ENCODE results near the gene MRGPRD. TPM values are rescaled to one million over a fixed set of nuclear protein-coding genes. Genes with fewer than 3 reads are reported as not detected.

The MRGPRD gene
- total and polyA plus RNA-seq, 4 donors: not detected

- H3K27me3 ChIP-seq (ENCODE audit: control insufficient read depth in 4 of 4, insufficient read depth in 4 of 4, low read length in 3 of 4): no peaks in the 10 kb centered on the region
- no peak overlapping the region for H3K4me3 ChIP-seq (ENCODE audit: low read depth in 1 of 3, low read length in 3 of 3)
- 96% methylated on average over 12 of the region's 12 CpGs for WGBS
- H3K9ac ChIP-seq (ENCODE audit: low read depth in 1 of 2, low read length in 2 of 2): no peak overlapping the region
- H3K9me3 ChIP-seq (ENCODE audit: control insufficient read depth in 4 of 4, low read length in 3 of 4): no peaks in the 10 kb centered on the region
- peaks cover 26 to 79% (median 35%) of the 10 kb centered on the region in 4 donors for H3K36me3 ChIP-seq (ENCODE audit: control insufficient read depth in 4 of 4, insufficient read depth in 3 of 4, low read depth in 1 of 4, low read length in 3 of 4)
- DNase-seq (ENCODE audit: low spot score): no peak
- H3K27ac ChIP-seq (ENCODE audit: low read depth in 1 of 2, low read length in 2 of 2): no peak overlapping the region
- no peaks in the 10 kb centered on the region for H3K4me1 ChIP-seq (ENCODE audit: control insufficient read depth in 4 of 4, insufficient read depth in 4 of 4, low read length in 3 of 4)
- TF ChIP-seq NR2F2 (IDR thresholded peaks at IDR 0.05) (no peak), SP1 (IDR thresholded peaks at IDR 0.05) (no peak), ATF3 (IDR thresholded peaks at IDR 0.05) (no peak), CTCF (IDR thresholded peaks at IDR 0.05; ENCODE audit: low read depth, low read length, missing input control) (no peak), FOXA1 (IDR thresholded peaks at IDR 0.05) (no peak), TAF1 (conservative IDR thresholded peaks at IDR 0.05) (no peak)
Measured at GRCh38 chr11:68934321-68934645, 46.5 kb downstream of the MRGPRD start.

GRCh38 chr11:68933605-68934320 is 47.0 kb downstream of the MRGPRD start:
- H3K27ac ChIP-seq (ENCODE audit: low read depth in 1 of 2, low read length in 2 of 2): no peak overlapping the region
- TF ChIP-seq REST (IDR thresholded peaks at IDR 0.05): no peak
- no peak for TF ChIP-seq ZBTB33 (IDR thresholded peaks at IDR 0.05)
- no peak for TF ChIP-seq MAX (IDR thresholded peaks at IDR 0.05)
- no peak for TF ChIP-seq TAF1 (conservative IDR thresholded peaks at IDR 0.05)
- TF ChIP-seq RXRA (IDR thresholded peaks at IDR 0.05): no peak
- TF ChIP-seq RAD21 (IDR thresholded peaks at IDR 0.05): no peak
- no peak for TF ChIP-seq FOXA2 (IDR thresholded peaks at IDR 0.05)
- no peak overlapping the region for H3K9ac ChIP-seq (ENCODE audit: low read depth in 1 of 2, low read length in 2 of 2)
- DNase-seq (ENCODE audit: low spot score): no peak
- no peaks in the 10 kb centered on the region for H3K9me3 ChIP-seq (ENCODE audit: control insufficient read depth in 4 of 4, low read length in 3 of 4)
- H3K36me3 ChIP-seq (ENCODE audit: control insufficient read depth in 4 of 4, insufficient read depth in 3 of 4, low read depth in 1 of 4, low read length in 3 of 4): peaks cover 25 to 77% (median 38%) of the 10 kb centered on the region in 4 donors
- 94% methylated on average over 17 of the region's 17 CpGs for WGBS
- H3K27me3 ChIP-seq (ENCODE audit: control insufficient read depth in 4 of 4, insufficient read depth in 4 of 4, low read length in 3 of 4): no peaks in the 10 kb centered on the region
- no peaks in the 10 kb centered on the region for H3K4me1 ChIP-seq (ENCODE audit: control insufficient read depth in 4 of 4, insufficient read depth in 4 of 4, low read length in 3 of 4)
- no peak overlapping the region for H3K4me3 ChIP-seq (ENCODE audit: low read depth in 1 of 3, low read length in 3 of 3)
